GM21528 (cell line): ENCODE measurements around the gene EML6.
"Not testable (repeated sequence)": the region's sequence is repeated elsewhere in the genome, so short reads cannot be mapped to it uniquely, and the experiment has no call there.

Source experiments
- ATAC-seq: cut with Tn5 transposase; IDR thresholded peaks from one replicate; pipeline ENCODE4 v1.9.1; 2021; ENCODE audit warnings: mild to moderate bottlenecking, moderate library complexity; ENCODE audit not compliant: unreplicated experiment, low FRiP score

The EML6 gene

GRCh38 chr2:54723131-54723995 is at the start of gene EML6:
Gene EML6, plus strand, starts transcription at chr2:54723662. Its CDS starts 1,400 bp downstream, at chr2:54725062.
- ATAC-seq: peak; percentile 99

- no peak for ATAC-seq
Measured at GRCh38 chr2:54675281-54675680, 48.2 kb upstream of the EML6 start.

- no peak for ATAC-seq
Measured at GRCh38 chr2:54675738-54676137, 47.7 kb upstream of the EML6 start.

GRCh38 chr2:54676656-54677055 is 46.8 kb upstream of the EML6 start:
- ATAC-seq: no peak

- ATAC-seq: no peak
Measured at GRCh38 chr2:54677476-54678265, 45.8 kb upstream of the EML6 start.

- ATAC-seq: no peak
Measured at GRCh38 chr2:54678719-54679118, 44.7 kb upstream of the EML6 start.

GRCh38 chr2:54680397-54681041 is 42.9 kb upstream of the EML6 start:
- ATAC-seq: peak; percentile 70

GRCh38 chr2:54681416-54681815 is 42.0 kb upstream of the EML6 start:
- ATAC-seq: no peak

GRCh38 chr2:54683596-54683995 is 39.9 kb upstream of the EML6 start:
- ATAC-seq: no peak

GRCh38 chr2:54685263-54685775 is 38.1 kb upstream of the EML6 start:
- no peak for ATAC-seq

- no peak for ATAC-seq
Measured at GRCh38 chr2:54687595-54688152, 35.8 kb upstream of the EML6 start.

- ATAC-seq: no peak
Measured at GRCh38 chr2:54691445-54692135, 31.9 kb upstream of the EML6 start.

GRCh38 chr2:54692556-54692955 is 30.9 kb upstream of the EML6 start:
- no peak for ATAC-seq

- no peak for ATAC-seq
Measured at GRCh38 chr2:54695378-54695777, 28.1 kb upstream of the EML6 start.

- ATAC-seq: no peak
Measured at GRCh38 chr2:54697934-54698333, 25.5 kb upstream of the EML6 start.

GRCh38 chr2:54698926-54699325 is 24.5 kb upstream of the EML6 start:
- ATAC-seq: not testable (repeated sequence)

GRCh38 chr2:54699665-54700064 is 23.8 kb upstream of the EML6 start:
- ATAC-seq: no peak

- ATAC-seq: no peak
Measured at GRCh38 chr2:54701029-54701428, 22.4 kb upstream of the EML6 start.

- ATAC-seq: no peak
Measured at GRCh38 chr2:54704238-54704637, 19.2 kb upstream of the EML6 start.
